HepG2 (cell line): ENCODE data around the gene C12orf60.

Source experiments
- CTCF ChIP-seq: sonication (generic); formaldehyde crosslinking; IDR thresholded peaks from 2 replicates; pipeline ENCODE4 v1.5.0; 2020; ENCODE audit warnings: mild to moderate bottlenecking, missing genetic modification reagents, moderate library complexity
- JUN ChIP-seq: sonication (generic); formaldehyde crosslinking; IDR thresholded peaks from 2 replicates; pipeline ENCODE4 v1.4.0; 2020; ENCODE audit warnings: mild to moderate bottlenecking, missing genetic modification reagents
- MYNN ChIP-seq: sonication (generic); formaldehyde crosslinking; IDR thresholded peaks from 2 replicates; pipeline ENCODE4 v1.4.0; 2020; ENCODE audit warnings: mild to moderate bottlenecking, low read depth, missing genetic modification reagents
- PPARG ChIP-seq: conservative IDR thresholded peaks from 2 replicates; pipeline ENCODE4 v1.6.1; 2016; ENCODE audit warnings: missing biosample characterization, missing genetic modification reagents
- RERE ChIP-seq: IDR thresholded peaks from 2 replicates; pipeline ENCODE4 v1.6.1; 2016; ENCODE audit warnings: low read depth, missing genetic modification reagents, missing compliant biosample characterization
- TF ChIP-seq, protein P1 (sequence below): sonication (generic); formaldehyde crosslinking; IDR thresholded peaks from 2 replicates; pipeline ENCODE4 v1.5.1; 2020; ENCODE audit warnings: mild to moderate bottlenecking, missing genetic modification reagents, moderate library complexity
- TF ChIP-seq, protein P2 (sequence below): sonication (generic); formaldehyde crosslinking; IDR thresholded peaks from 2 replicates; pipeline ENCODE4 v1.4.0; 2020; ENCODE audit warnings: mild to moderate bottlenecking, missing genetic modification reagents

DNA sequence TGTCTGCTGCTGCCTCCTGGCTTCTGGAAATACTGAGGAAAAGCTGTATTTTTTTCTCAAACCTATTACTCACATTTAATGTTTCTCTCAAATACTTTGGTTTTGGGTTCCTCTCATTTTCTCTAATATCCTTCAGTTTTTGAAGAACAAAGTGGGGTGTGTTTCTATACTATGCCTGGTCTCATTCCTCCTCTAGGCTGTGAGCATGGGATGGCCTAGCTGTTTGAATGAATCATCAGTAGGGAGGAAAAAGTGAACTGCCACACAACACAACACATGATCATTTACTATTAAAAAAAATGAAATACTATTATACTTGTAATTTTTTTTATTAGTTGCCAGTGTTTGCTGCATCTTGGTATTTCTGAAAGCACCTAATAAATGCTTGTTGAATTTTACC lies 21.8 kb downstream of the C12orf60 start:
- TF ChIP-seq PPARG (no peak), CTCF (CRISPR knock-in tag) (no peak), MYNN (CRISPR knock-in tag) (no peak), RERE (CRISPR knock-in tag) (no peak), JUN (no peak)
- TF ChIP-seq, protein P1, sequence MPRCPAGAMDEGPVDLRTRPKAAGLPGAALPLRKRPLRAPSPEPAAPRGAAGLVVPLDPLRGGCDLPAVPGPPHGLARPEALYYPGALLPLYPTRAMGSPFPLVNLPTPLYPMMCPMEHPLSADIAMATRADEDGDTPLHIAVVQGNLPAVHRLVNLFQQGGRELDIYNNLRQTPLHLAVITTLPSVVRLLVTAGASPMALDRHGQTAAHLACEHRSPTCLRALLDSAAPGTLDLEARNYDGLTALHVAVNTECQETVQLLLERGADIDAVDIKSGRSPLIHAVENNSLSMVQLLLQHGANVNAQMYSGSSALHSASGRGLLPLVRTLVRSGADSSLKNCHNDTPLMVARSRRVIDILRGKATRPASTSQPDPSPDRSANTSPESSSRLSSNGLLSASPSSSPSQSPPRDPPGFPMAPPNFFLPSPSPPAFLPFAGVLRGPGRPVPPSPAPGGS, result no peak
- TF ChIP-seq, protein P2, sequence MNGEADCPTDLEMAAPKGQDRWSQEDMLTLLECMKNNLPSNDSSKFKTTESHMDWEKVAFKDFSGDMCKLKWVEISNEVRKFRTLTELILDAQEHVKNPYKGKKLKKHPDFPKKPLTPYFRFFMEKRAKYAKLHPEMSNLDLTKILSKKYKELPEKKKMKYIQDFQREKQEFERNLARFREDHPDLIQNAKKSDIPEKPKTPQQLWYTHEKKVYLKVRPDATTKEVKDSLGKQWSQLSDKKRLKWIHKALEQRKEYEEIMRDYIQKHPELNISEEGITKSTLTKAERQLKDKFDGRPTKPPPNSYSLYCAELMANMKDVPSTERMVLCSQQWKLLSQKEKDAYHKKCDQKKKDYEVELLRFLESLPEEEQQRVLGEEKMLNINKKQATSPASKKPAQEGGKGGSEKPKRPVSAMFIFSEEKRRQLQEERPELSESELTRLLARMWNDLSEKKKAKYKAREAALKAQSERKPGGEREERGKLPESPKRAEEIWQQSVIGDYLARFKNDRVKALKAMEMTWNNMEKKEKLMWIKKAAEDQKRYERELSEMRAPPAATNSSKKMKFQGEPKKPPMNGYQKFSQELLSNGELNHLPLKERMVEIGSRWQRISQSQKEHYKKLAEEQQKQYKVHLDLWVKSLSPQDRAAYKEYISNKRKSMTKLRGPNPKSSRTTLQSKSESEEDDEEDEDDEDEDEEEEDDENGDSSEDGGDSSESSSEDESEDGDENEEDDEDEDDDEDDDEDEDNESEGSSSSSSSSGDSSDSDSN (CRISPR knock-in tag), result no peak
